Calu3 (cell line): ENCODE results near the gene ARMH2. TPM values are rescaled to one million over a fixed set of nuclear protein-coding genes. Genes with fewer than 3 reads are reported as not detected.

Experiments
- BruUV-seq: library from RNA; stranded (reverse); fragments of 400-500 nt; replicated peaks from 2 replicates; lab custom pipeline; 2021; lab: Mats Ljungman, UMichigan
- CTCF ChIA-PET: fragments of 300-600 bp; sonication (Branson Sonifier 250); formaldehyde crosslinking; loops from one replicate; lab custom pipeline; 2022; ENCODE audit warnings: antibody characterized with exemption; lab: Charles Lee
- DNase-seq: peaks from one replicate; pipeline ENCODE4 v3.0.0; 2022
- H3K27ac Mint-ChIP-seq: one replicate; pipeline ENCODE4 v1.8.0; 2022; ENCODE audit warnings: mixed read lengths; ENCODE audit not compliant: unreplicated experiment
- H3K27me3 Mint-ChIP-seq: one replicate; pipeline ENCODE4 v1.8.0; 2022; ENCODE audit warnings: mixed read lengths; ENCODE audit not compliant: unreplicated experiment
- H3K36me3 Mint-ChIP-seq: one replicate; pipeline ENCODE4 v1.8.0; 2022; ENCODE audit warnings: mild to moderate bottlenecking, moderate library complexity, mixed read lengths; ENCODE audit not compliant: insufficient read depth, unreplicated experiment
- H3K4me1 Mint-ChIP-seq: one replicate; pipeline ENCODE4 v1.8.0; 2022; ENCODE audit warnings: mild to moderate bottlenecking, low read depth, mixed read lengths; ENCODE audit not compliant: unreplicated experiment
- H3K4me3 Mint-ChIP-seq: one replicate; pipeline ENCODE4 v1.8.0; 2022; ENCODE audit warnings: mild to moderate bottlenecking, low read depth, moderate library complexity, mixed read lengths; ENCODE audit not compliant: unreplicated experiment
- H3K9me3 Mint-ChIP-seq: one replicate; pipeline ENCODE4 v1.8.0; 2022; ENCODE audit warnings: low read depth, mixed read lengths; ENCODE audit not compliant: unreplicated experiment
- intact Hi-C: fragments of 100-400 bp; cut with micrococcal nuclease; formaldehyde crosslinking; loops from one replicate; pipeline ENCODE4 v1.10.0; 2022; ENCODE audit not compliant: unreplicated experiment
- total RNA-seq: library from RNA; stranded (reverse); gene quantifications from 2 replicates; pipeline ENCODE4 v1.2.3, GENCODE V29; 2022
- TF ChIP-seq, protein P1 (sequence below): fragments of 200-600 bp; IDR thresholded peaks from one replicate; pipeline ENCODE4 v1.8.0; 2022; ENCODE audit warnings: antibody characterized with exemption; ENCODE audit not compliant: unreplicated experiment

Gene ARMH2
- total RNA-seq, 1 experiment from 2014 or later = not detected

DNA sequence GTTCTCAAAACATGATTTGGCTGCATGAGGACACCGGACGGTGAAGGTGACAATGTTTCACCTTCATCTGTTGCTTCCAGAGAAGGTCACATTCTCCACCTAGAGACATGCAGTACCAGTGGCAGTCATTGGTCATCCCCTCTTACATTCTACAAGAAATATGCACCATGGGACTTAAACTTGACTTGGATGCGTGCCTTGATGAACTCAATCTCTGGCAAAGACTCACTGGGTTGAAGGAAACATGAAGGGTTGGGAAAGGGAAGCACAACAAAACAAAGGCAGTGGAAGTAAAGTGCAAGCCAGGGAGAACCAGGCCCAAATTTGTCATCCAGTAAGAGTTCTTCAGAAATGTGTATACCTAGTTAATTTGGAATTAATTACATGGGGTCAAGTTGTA lies 39.4 kb upstream of the ARMH2 start:
- no peak overlapping the region for H3K4me3 Mint-ChIP-seq
- no TSS peak for BruUV-seq
- CTCF ChIA-PET = no interaction called here

DNA sequence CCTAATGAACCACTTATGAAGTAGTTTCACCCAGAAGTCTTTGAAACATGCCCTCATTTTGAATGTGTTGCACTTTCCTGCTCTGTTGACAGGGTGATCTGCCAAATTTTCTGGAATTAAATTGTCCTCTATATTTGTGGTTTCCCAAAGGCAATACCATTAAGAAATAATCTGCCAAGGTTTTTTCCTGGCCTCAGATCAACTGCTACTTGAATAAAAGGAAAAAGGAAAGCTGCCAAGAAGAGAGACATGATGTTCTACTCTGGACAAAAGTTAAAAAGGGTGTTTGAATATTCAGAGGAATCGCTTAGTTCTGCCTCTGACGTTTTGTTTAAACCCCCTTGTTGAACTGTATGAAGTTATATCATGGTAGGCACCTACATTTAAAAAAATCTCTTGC lies 37.4 kb upstream of the ARMH2 start:
- intact Hi-C loops = no loop called here

More for the DNA sequence above, 39.4 kb upstream of the ARMH2 start:
- Mint-ChIP-seq H3K36me3 (no peaks in the 10 kb centered on the region), H3K4me1 (no peaks in the 10 kb centered on the region), H3K9me3 (peaks cover 4% of the 10 kb centered on the region), H3K27me3 (peaks cover 32% of the 10 kb centered on the region), H3K27ac (no peak overlapping the region)
- DNase-seq = no peak
- intact Hi-C loops = no loop called here
- TF ChIP-seq, protein P1, sequence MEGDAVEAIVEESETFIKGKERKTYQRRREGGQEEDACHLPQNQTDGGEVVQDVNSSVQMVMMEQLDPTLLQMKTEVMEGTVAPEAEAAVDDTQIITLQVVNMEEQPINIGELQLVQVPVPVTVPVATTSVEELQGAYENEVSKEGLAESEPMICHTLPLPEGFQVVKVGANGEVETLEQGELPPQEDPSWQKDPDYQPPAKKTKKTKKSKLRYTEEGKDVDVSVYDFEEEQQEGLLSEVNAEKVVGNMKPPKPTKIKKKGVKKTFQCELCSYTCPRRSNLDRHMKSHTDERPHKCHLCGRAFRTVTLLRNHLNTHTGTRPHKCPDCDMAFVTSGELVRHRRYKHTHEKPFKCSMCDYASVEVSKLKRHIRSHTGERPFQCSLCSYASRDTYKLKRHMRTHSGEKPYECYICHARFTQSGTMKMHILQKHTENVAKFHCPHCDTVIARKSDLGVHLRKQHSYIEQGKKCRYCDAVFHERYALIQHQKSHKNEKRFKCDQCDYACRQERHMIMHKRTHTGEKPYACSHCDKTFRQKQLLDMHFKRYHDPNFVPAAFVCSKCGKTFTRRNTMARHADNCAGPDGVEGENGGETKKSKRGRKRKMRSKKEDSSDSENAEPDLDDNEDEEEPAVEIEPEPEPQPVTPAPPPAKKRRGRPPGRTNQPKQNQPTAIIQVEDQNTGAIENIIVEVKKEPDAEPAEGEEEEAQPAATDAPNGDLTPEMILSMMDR = no peak

DNA sequence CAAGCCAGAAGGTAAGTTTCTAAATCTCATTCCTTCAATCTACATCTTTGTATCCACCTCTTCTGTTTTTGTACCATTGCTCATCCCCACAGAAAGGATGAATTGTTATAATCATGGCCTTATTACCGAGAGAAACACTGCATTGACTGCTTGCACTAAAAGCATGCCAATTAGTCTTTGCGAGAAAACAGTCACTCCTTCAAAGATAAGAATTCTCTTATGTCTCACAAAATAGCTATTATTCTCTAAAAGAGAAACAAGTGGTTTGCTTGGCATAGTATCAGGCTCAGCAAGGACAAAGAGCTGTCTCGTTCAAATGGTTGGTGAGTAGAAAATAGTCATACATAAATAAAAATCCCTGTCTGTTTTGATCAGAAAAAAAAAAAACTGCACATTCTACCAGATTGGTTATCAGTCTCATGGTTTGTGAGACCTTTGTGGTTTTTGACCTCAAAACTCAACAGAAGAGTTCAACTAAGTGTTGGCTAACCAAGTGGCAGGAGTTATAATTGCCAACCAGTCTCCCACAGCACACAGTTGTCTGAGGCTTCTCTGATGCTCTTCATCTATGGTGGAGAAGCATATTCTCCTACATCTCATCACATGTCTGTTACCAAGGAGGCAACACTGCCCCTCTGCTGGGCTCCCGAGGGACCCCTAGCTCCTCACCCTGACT lies 35.1 kb upstream of the ARMH2 start:
- H3K27ac Mint-ChIP-seq = no peak overlapping the region
- no TSS peak for BruUV-seq
- intact Hi-C loops = no loop called here
- TF ChIP-seq, protein P1 = no peak
- CTCF ChIA-PET = interaction anchor here (1.0 kb wide), 2 partner anchors 154 to 184 kb away, joined by 3 read pairs; no protein-coding TSS in a partner anchor
- no peaks in the 10 kb centered on the region for H3K27me3 Mint-ChIP-seq
- no peaks in the 10 kb centered on the region for H3K36me3 Mint-ChIP-seq
- no peak overlapping the region for H3K4me3 Mint-ChIP-seq
- peaks cover 4% of the 10 kb centered on the region for H3K9me3 Mint-ChIP-seq
- H3K4me1 Mint-ChIP-seq = peaks cover 18% of the 10 kb centered on the region
- DNase-seq = no peak

More for the DNA sequence above, 37.4 kb upstream of the ARMH2 start:
- H3K27ac Mint-ChIP-seq = no peak overlapping the region
- TF ChIP-seq, protein P1 = no peak
- CTCF ChIA-PET = interaction anchor here (0.7 kb wide), 1 partner anchor 9 kb away, joined by 6 read pairs; no protein-coding TSS in a partner anchor
- H3K4me3 Mint-ChIP-seq = no peak overlapping the region
- BruUV-seq = no TSS peak
- peaks cover 8% of the 10 kb centered on the region for H3K4me1 Mint-ChIP-seq
- no peaks in the 10 kb centered on the region for H3K36me3 Mint-ChIP-seq
- H3K9me3 Mint-ChIP-seq = peaks cover 4% of the 10 kb centered on the region
- peaks cover 12% of the 10 kb centered on the region for H3K27me3 Mint-ChIP-seq
- no peak for DNase-seq

DNA sequence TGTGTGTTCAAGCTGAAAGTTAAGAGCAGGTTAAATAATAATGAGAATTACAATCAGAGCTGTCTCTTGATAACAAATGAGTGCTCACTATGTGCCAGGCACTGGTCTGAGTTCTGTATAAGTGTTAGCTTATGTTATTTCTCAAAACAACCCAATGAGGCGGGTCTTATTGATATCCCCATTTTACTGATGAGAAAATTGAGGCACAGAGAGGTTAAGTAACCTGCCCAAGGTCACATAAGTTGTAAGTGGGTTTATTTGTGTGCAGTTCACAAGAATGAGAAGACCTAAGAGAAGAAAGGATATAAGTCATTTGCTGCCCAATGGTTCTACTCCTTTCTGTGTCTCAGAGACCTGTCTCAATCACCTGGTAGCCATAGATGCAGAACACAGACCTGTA lies 34.1 kb upstream of the ARMH2 start:
- TF ChIP-seq, protein P1 = no peak
- Mint-ChIP-seq H3K36me3 (no peaks in the 10 kb centered on the region), H3K9me3 (peaks cover 4% of the 10 kb centered on the region), H3K4me1 (peaks cover 28% of the 10 kb centered on the region), H3K4me3 (no peak overlapping the region), H3K27me3 (no peaks in the 10 kb centered on the region), H3K27ac (no peak overlapping the region)
- BruUV-seq = no TSS peak
- DNase-seq = no peak
- CTCF ChIA-PET = interaction anchor here (0.8 kb wide), 1 partner anchor 8 kb away, joined by 3 read pairs; no protein-coding TSS in a partner anchor
- intact Hi-C loops = no loop called here
